Measurements from ENCODE around the gene ZBTB45.

The ZBTB45 gene

DNA sequence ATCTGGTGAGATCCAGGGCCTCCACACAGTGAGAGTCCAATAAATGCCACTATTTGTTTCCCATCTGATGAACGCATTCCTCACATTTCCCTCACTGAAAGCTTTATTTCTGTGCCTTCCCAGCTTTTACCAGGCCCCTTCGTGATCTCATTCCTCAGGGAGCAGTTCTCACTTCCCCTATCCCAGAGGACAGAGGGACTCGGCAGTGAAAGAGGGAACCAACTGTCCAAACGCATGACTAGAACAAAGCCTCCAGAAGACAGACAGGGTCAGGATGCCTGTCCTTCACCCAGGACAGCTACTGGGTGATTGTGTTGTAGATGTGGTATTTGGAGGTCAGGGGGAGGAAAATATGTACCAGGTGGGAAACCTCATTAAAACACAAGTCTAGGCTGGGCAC lies 2.0 kb upstream of the ZBTB45 start:
- CTCF ChIA-PET: interaction anchor here (0.6 to 3.4 kb wide), 6 partner anchors 22 to 293 kb away, joined by 3 to 25 read pairs (median 12); partner anchors contain the start of genes CHMP2A, TRIM28 and ZNF544

DNA sequence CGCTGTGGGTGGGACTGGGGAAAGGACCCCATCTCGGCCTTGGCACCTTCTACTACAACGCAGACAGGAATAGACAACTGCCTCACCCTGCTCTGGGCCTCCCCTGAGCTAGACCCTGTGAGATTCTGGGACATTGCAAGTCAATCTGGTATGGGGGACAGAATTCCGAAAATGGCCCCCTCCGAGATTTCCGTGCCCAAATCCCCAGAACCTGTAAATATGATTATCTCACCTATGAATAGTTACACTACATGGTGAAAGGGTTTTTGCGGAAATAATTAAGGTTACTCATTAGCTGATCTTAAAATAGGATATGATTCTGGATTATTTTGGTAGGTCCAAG lies 618 bp upstream of the ZBTB45 start:
- peak overlapping the region; percentile 74 for H3K4me3 ChIP-seq (ENCODE audit: low read depth, low read length)
- no peak for TF ChIP-seq ZNF555 (tag by site-specific recombination; conservative IDR thresholded peaks at IDR 0.05)
- no peak for TF ChIP-seq ZNF239 (tag by site-specific recombination; IDR thresholded peaks at IDR 0.05)
- TF ChIP-seq ZNF585B (tag by site-specific recombination; IDR thresholded peaks at IDR 0.05): no peak
- TF ChIP-seq, protein P1, sequence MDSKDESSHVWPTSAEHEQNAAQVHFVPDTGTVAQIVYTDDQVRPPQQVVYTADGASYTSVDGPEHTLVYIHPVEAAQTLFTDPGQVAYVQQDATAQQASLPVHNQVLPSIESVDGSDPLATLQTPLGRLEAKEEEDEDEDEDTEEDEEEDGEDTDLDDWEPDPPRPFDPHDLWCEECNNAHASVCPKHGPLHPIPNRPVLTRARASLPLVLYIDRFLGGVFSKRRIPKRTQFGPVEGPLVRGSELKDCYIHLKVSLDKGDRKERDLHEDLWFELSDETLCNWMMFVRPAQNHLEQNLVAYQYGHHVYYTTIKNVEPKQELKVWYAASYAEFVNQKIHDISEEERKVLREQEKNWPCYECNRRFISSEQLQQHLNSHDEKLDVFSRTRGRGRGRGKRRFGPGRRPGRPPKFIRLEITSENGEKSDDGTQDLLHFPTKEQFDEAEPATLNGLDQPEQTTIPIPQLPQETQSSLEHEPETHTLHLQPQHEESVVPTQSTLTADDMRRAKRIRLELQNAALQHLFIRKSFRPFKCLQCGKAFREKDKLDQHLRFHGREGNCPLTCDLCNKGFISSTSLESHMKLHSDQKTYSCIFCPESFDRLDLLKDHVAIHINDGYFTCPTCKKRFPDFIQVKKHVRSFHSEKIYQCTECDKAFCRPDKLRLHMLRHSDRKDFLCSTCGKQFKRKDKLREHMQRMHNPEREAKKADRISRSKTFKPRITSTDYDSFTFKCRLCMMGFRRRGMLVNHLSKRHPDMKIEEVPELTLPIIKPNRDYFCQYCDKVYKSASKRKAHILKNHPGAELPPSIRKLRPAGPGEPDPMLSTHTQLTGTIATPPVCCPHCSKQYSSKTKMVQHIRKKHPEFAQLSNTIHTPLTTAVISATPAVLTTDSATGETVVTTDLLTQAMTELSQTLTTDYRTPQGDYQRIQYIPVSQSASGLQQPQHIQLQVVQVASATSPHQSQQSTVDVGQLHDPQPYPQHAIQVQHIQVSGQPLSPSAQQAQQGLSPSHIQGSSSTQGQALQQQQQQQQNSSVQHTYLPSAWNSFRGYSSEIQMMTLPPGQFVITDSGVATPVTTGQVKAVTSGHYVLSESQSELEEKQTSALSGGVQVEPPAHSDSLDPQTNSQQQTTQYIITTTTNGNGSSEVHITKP (tag by site-specific recombination; IDR thresholded peaks at IDR 0.05): peak; percentile 82
- TF ChIP-seq ZNF660 (tag by site-specific recombination; IDR thresholded peaks at IDR 0.05): peak; percentile 31; the same call in 1 of the 2 replicates
- no peak for TF ChIP-seq ZBTB17 (tag by site-specific recombination; IDR thresholded peaks at IDR 0.05)
- peaks cover 10% of the 10 kb centered on the region for H3K4me1 ChIP-seq (ENCODE audit: control insufficient read depth, insufficient read depth, low read length)
- ChIA-PET CTCF (interaction anchor here (0.6 to 3.4 kb wide), 36 partner anchors 12 to 385 kb away, joined by 3 to 26 read pairs (median 5); partner anchors contain the start of genes CHMP2A, TRIM28, ZNF446 and ZNF497), POLR2A (interaction anchor here (0.6 to 4.6 kb wide), 44 partner anchors 8 to 603 kb away, joined by 3 to 107 read pairs (median 5); partner anchors contain the start of genes CHMP2A, MZF1, TRIM28 and UBE2M)
- H3K36me3 ChIP-seq (ENCODE audit: control insufficient read depth in 2 of 2, insufficient read depth in 1 of 2, low read length in 2 of 2): peaks cover 0 to 22% of the 10 kb centered on the region in 2 experiments; a peak in 1 of 3 replicates
- peak overlapping the region; percentile 94 for H3K27ac ChIP-seq (ENCODE audit: extremely low read depth, low read depth, low read length)
- H3K9me3 ChIP-seq (ENCODE audit: control insufficient read depth, insufficient read depth, low read depth, low read length): no peaks in the 10 kb centered on the region

More for the DNA sequence above, 2.0 kb upstream of the ZBTB45 start:
- Histone ChIP-seq H3K27ac (ENCODE audit: extremely low read depth, low read depth, low read length) (no peak overlapping the region), H3K9me3 (ENCODE audit: control insufficient read depth, insufficient read depth, low read depth, low read length) (no peaks in the 10 kb centered on the region), H3K4me3 (ENCODE audit: low read depth, low read length) (no peak overlapping the region), H3K36me3 (ENCODE audit: control insufficient read depth in 2 of 2, insufficient read depth in 1 of 2, low read length in 2 of 2) (peaks cover 0 to 8% of the 10 kb centered on the region in 2 experiments; a peak in 1 of 3 replicates), H3K4me1 (ENCODE audit: control insufficient read depth, insufficient read depth, low read length) (peaks cover 10% of the 10 kb centered on the region)
- TF ChIP-seq, protein P1 (tag by site-specific recombination; IDR thresholded peaks at IDR 0.05): no peak
- TF ChIP-seq ZNF114 (tag by site-specific recombination; IDR thresholded peaks at IDR 0.05): no peak
- TF ChIP-seq HOXA7 (CRISPR knock-in tag; IDR thresholded peaks at IDR 0.05; ENCODE audit: borderline replicate concordance): no peak
- no peak for TF ChIP-seq ZNF610 (tag by site-specific recombination; IDR thresholded peaks at IDR 0.05; ENCODE audit: borderline replicate concordance)
- TF ChIP-seq ZNF670 (tag by site-specific recombination; IDR thresholded peaks at IDR 0.05; ENCODE audit: low read depth): no peak
- no peak for TF ChIP-seq KLF9 (tag by site-specific recombination; IDR thresholded peaks at IDR 0.05; ENCODE audit: low read depth)
- no peak for TF ChIP-seq ZNF529 (tag by site-specific recombination; IDR thresholded peaks at IDR 0.05; ENCODE audit: insufficient replicate concordance)
- TF ChIP-seq ZNF473 (tag by site-specific recombination; IDR thresholded peaks at IDR 0.05): no peak
- TF ChIP-seq, protein P2, sequence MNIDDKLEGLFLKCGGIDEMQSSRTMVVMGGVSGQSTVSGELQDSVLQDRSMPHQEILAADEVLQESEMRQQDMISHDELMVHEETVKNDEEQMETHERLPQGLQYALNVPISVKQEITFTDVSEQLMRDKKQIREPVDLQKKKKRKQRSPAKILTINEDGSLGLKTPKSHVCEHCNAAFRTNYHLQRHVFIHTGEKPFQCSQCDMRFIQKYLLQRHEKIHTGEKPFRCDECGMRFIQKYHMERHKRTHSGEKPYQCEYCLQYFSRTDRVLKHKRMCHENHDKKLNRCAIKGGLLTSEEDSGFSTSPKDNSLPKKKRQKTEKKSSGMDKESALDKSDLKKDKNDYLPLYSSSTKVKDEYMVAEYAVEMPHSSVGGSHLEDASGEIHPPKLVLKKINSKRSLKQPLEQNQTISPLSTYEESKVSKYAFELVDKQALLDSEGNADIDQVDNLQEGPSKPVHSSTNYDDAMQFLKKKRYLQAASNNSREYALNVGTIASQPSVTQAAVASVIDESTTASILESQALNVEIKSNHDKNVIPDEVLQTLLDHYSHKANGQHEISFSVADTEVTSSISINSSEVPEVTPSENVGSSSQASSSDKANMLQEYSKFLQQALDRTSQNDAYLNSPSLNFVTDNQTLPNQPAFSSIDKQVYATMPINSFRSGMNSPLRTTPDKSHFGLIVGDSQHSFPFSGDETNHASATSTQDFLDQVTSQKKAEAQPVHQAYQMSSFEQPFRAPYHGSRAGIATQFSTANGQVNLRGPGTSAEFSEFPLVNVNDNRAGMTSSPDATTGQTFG (tag by site-specific recombination; IDR thresholded peaks at IDR 0.05; ENCODE audit: borderline replicate concordance): no peak
- POLR2A ChIA-PET: interaction anchor here (0.6 to 4.6 kb wide), 7 partner anchors 22 to 127 kb away, joined by 3 to 107 read pairs (median 3); partner anchors contain the start of genes CHMP2A and TRIM28
